HG02870 (cell line): ENCODE measurements around the gene IQCH.
"Not testable (repeated sequence)": the region's sequence is repeated elsewhere in the genome, so short reads cannot be mapped to it uniquely, and the experiment has no call there.

ENCODE experiments used
- ATAC-seq: cut with Tn5 transposase; IDR thresholded peaks from one replicate; pipeline ENCODE4 v1.9.1; 2021; ENCODE audit warnings: mild to moderate bottlenecking, moderate library complexity; ENCODE audit not compliant: unreplicated experiment

Gene IQCH

DNA sequence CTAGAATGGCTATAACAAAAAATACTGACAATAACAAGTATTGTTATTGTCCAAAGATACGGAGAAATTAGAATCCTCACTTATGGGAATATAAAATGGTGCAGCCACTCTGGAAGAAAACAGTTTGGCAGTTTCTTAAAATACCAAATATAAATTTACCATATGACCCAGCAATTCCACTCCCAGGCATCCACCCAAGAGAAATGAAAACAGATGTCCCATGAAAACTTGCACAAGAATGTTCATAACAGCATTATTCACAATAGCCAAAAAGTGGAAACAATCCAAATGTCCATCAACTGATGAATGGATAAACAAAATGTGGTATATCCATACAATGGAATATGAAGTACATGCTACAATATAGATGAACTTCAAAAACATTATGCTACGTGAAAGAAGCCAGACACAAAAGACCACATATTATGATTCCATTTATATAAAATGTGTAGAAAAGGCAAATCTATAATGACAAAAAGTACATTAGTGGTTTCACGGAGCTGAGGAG lies 9.6 kb upstream of the IQCH start:
- no peak for ATAC-seq

GRCh38 chr15:67246606-67247005 lies 8.0 kb upstream of the IQCH start:
- ATAC-seq, result not testable (repeated sequence)

DNA sequence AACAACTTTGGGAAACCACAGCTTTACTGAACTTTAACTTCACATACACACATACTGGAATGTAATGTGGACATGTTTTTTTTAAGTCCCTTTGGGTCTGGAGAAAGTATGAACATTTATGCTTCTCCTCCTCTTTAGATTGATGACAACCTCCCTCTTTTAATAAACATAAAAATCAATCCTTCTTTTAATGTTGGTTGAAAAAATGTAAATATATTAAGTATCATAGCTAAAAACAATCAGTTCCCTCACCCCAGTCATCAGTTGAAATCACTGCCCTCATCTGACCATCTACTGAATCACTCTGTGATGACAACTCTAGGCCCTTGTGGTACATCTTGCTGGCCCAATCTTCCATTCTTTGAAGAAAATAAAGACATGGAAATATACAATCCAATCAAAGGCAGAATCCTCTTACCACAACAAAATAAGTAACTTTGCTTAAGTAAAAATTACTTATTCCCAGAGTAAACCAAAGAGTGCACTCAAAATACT lies 6.5 kb upstream of the IQCH start:
- no peak for ATAC-seq

DNA sequence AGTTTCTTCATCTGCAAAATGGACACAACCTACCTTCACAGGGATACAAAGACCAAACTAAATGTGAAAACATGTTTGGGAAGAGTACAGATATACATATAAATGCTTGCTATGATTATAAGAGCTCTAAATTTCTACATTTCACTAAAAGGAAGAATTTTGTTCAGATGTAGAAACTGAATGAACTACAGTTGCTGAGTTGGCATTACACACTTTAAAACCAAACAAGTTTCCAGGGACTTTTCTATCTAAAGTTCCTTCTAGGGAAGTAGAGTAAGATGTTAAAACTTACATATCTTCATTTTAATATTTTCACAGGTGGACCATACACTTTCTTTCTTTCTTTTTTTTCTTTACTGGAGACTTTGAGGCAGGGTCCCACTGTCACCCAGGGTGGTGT lies 4.8 kb upstream of the IQCH start:
- no peak for ATAC-seq

DNA sequence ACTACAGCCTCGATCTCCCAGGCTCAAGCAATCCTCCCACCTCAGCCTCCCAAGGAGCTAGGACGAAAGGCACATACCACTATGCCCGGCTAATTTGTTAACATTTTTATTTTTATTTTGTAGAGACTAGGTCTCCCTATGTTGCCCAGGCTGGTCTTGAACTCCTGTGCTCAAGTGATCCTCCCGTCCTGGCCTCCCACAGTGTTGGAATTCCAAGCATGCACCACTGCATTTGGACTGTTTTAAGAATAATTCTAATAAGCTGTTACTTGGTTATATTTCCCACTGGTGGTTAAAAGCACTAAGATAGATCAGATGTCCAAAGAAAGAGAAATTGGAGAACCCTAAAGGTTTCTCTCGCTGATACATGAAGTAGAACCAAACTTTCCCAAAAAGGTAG lies 3.3 kb upstream of the IQCH start:
- ATAC-seq, result no peak

DNA sequence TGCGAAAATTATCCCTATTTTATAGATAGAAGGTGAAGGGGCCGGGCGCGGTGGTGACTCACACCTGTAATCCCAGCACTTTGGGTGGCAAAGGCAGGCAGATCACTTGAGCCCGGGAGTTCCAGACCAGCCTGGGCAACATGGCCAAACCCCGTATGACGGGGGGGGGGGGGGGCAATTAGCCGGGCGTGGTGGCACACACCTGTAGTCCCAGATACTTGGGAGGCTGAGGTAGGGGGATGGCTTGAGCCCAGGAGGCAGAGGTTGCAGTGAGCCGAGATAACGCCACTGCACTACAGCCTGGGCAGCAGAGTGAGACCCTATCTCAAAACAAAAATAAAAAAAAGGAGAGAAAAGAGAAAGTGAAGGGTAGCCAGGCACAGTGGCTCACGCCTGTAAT lies 1.5 kb upstream of the IQCH start:
- ATAC-seq, result no peak

DNA sequence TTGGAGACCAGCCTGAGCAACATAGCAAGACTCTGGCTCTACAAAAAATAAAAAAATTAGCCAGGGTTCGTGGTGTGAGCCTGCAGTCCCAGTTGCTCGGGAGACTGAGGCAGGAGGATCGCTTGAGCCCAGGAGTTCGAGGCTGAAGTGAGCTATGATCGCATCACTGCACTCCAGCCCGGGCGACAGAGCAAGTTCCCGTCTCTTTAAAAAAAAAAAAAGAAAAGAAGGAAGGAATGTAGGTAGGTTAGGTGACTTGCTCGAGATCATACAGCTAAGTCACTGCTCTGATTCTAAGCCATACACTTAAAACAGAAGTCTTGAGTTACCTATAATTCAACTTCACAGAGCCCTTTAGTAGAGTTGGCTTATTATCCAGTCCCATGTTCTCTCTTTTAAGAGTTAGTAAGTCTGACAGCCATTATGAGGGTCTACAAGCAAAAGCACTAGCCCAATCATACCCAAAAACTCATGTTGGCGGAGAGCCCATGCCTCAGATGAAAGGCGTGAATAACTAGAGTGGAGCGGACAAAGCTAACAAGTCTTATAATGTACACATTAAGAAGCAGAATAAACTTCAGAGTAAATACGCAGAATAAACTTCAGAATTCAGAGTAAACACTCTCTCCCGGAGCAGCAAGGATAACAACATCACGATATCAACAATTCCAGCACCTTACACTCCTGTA lies 893 bp upstream of the IQCH start:
- ATAC-seq, result no peak

- no peak for ATAC-seq
These were observed 1.5 kb downstream of the IQCH start for GRCh38 chr15:67256051-67256450.

GRCh38 chr15:67258412-67258811 lies 3.8 kb downstream of the IQCH start:
- not testable (repeated sequence) for ATAC-seq

- no peak for ATAC-seq
These were observed 4.8 kb downstream of the IQCH start for GRCh38 chr15:67259379-67259778.

DNA sequence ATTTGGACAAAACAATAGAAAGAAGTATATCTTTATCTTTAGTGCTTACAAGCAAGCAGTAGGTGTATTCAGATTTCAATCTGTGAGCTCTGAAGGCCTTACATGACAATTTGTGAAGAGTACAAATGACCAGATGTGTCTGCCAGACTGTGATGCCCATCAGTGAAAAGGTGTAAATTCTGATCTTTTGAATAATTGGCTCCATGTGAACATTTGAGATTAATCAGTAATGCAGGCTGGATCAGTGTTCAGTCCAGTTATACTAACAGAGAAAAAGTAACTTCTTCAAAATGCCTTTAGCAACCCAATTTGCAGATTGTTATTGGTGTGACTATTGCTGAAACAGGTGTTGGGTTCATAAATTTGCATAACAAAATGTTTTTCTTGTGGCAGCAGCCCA lies 5.2 kb downstream of the IQCH start:
- ATAC-seq, result no peak

- no peak for ATAC-seq
These were observed 12.3 kb downstream of the IQCH start for GRCh38 chr15:67266870-67267269.

- no peak for ATAC-seq
These were observed 12.9 kb downstream of the IQCH start for GRCh38 chr15:67267440-67267839.

- ATAC-seq, result no peak
These were observed 13.7 kb downstream of the IQCH start for GRCh38 chr15:67267951-67268941.

- no peak for ATAC-seq
These were observed 19.6 kb downstream of the IQCH start for GRCh38 chr15:67274236-67274635.

- ATAC-seq, result no peak
These were observed 22.1 kb downstream of the IQCH start for GRCh38 chr15:67276666-67277065.

GRCh38 chr15:67280217-67280616 lies 25.6 kb downstream of the IQCH start:
- no peak for ATAC-seq

GRCh38 chr15:67281714-67282113 lies 27.1 kb downstream of the IQCH start:
- no peak for ATAC-seq

- ATAC-seq, result not testable (repeated sequence)
These were observed 31.0 kb downstream of the IQCH start for GRCh38 chr15:67285625-67286024.

DNA sequence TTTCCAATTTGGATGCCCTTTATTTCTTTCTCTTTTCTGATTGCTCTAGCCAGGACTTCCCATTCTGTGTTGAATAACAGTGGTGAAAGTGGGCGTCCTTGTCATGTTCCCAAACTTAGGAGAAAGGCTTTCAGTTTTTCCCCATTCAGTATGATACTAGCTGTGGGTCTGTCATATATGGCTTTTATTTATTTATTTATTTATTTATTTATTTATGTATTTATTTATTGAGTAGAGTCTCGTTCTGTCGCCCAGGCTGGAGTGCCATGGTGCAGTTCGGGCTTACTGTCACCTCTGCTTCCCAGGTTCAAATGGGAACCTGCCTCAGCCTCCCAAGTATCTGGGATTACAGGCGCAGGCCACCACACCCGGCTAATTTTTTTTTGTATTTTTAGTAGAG lies 31.8 kb downstream of the IQCH start:
- not testable (repeated sequence) for ATAC-seq

DNA sequence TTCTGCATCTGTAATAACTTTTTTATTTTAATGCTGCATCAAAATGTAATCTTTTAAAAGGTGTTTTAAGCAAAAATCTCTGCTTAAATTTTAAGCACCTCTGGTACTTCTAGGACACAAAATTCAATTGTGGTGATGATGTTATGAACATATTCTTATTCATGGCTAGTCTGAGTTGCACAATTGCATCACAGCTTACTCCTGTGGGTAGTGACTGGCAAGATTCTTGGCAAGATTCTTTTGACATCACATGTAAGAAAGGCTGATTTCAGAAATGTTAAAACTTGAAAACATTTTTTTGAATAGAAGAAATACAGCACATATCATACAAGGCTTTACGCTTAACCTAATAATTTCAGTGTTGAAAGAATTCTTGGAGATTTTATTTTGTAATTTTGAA lies 35.7 kb downstream of the IQCH start:
- ATAC-seq, result no peak

DNA sequence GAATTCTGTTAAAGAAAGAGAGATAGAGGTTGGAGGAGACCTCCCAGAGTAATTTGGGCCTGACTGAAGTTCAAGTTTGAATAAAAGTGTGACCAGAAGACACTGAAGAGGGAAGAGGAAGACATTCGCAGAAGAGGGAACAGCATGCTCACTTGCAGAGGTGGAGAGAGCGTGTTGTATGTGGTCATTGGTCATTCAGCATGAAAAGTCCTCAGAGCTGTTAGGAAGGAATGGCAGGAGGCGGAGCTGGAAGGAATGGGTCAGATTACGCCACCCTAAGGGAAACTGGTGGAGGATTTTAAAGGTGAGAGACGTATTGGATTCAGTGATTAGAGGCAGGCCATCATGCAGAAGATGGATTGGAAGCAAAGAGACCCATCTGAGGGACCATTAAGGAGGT lies 41.6 kb downstream of the IQCH start:
- ATAC-seq, result no peak
